ENCODE data around the gene ALX4.
A peak's percentile ranks its signal among the peaks of the same experiment; 100 is the strongest.

DNA sequence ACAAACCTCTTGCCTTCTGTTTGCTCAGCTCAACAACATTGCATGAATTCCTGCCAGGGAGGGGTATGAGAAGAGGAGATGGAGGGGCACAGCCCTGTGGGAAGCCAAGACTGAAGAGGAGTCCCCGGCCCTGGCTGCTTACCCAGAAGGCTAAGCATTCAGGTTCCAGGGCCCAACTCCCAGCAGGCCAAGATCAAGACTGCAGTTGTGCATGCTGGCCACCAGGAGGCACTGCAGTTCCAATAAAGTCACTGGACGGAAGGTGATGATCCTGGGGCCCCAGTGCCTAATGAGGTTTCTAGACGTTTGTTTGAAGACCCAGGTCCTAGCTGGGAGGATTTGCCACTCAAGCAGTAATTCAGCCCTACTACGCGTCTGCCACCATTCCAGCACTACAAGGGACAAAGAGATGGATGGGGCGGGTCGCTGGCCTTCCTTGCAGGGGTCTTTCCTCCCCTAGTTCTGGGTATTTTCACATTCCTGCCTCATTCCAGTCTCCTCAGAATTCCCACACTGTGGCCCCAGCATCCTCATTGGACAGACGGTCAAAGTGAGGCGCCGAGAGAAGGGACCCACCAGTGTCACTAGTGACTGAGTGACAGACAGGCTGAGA lies 23.6 kb downstream of the ALX4 start:
- peak; percentile 95 for TF ChIP-seq CTCF (IDR thresholded peaks at IDR 0.05; ENCODE audit: low read depth, low read length)
- no peak for TF ChIP-seq EZH2phosphoT487 (IDR thresholded peaks at IDR 0.05; ENCODE audit: low read depth)
